Activated gamma-delta T cell treated with anti-CD3 and anti-CD28 coated beads, Interleukin-2, amount 50 U/mL, for 16 hours (primary cell): Measurements from ENCODE around the gene SHLD3.
"Not testable (repeated sequence)": the region's sequence is repeated elsewhere in the genome, so short reads cannot be mapped to it uniquely, and the experiment has no call there.

Experiments
- DNase-seq: peaks from one replicate; pipeline ENCODE4 v3.0.0-alpha.2; 2020; ENCODE audit warnings: low read depth

Gene SHLD3

GRCh38 chr5:65624571-65625555, at the start of gene SHLD3, which contains the start of gene TRAPPC13:
SHLD3 (plus strand) TSS chr5:65625027; CDS start chr5:65629588, 4,561 bp downstream.
TRAPPC13 (plus strand) TSS chr5:65625027; CDS start chr5:65625061, 34 bp downstream.
- peak; percentile 76 for DNase-seq

- DNase-seq: no peak
Measured at GRCh38 chr5:65577141-65577540, 47.7 kb upstream of the SHLD3 start.

GRCh38 chr5:65588694-65589093, 36.1 kb upstream of the SHLD3 start:
- DNase-seq: no peak

- DNase-seq: not testable (repeated sequence)
Measured at GRCh38 chr5:65601761-65602160, 23.1 kb upstream of the SHLD3 start.

- no peak for DNase-seq
Measured at GRCh38 chr5:65611524-65611923, 13.3 kb upstream of the SHLD3 start.

GRCh38 chr5:65612298-65612907, 12.4 kb upstream of the SHLD3 start:
- DNase-seq: no peak

- DNase-seq: no peak
Measured at GRCh38 chr5:65620021-65620420, 4.8 kb upstream of the SHLD3 start.

- DNase-seq: not testable (repeated sequence)
Measured at GRCh38 chr5:65621961-65622360, 2.9 kb upstream of the SHLD3 start.

- no peak for DNase-seq
Measured at GRCh38 chr5:65623482-65623881, 1.3 kb upstream of the SHLD3 start.

- peak; percentile 86 for DNase-seq
Measured at GRCh38 chr5:65624025-65624570, 729 bp upstream of the SHLD3 start, which contains the start of gene TRIM23. TRIM23 (minus strand) TSS chr5:65624333; CDS start chr5:65624274, 59 bp downstream.

GRCh38 chr5:65625743-65626142, 916 bp downstream of the SHLD3 start:
- no peak for DNase-seq

- DNase-seq: no peak
Measured at GRCh38 chr5:65630981-65631380, 6.2 kb downstream of the SHLD3 start.

GRCh38 chr5:65640240-65640639, 15.4 kb downstream of the SHLD3 start:
- no peak for DNase-seq

GRCh38 chr5:65646938-65647337, 22.1 kb downstream of the SHLD3 start:
- DNase-seq: no peak

- DNase-seq: no peak
Measured at GRCh38 chr5:65647941-65648340, 23.1 kb downstream of the SHLD3 start.

- DNase-seq: no peak
Measured at GRCh38 chr5:65651144-65651543, 26.3 kb downstream of the SHLD3 start.

- DNase-seq: no peak
Measured at GRCh38 chr5:65654713-65655112, 29.9 kb downstream of the SHLD3 start.

- no peak for DNase-seq
Measured at GRCh38 chr5:65663804-65664521, 39.1 kb downstream of the SHLD3 start.

- DNase-seq: no peak
Measured at GRCh38 chr5:65668696-65669095, 43.9 kb downstream of the SHLD3 start.

GRCh38 chr5:65672796-65673195, 48.0 kb downstream of the SHLD3 start:
- DNase-seq: no peak

GRCh38 chr5:65674749-65675148, 49.9 kb downstream of the SHLD3 start:
- no peak for DNase-seq

- not testable (repeated sequence) for DNase-seq
Measured at GRCh38 chr5:65676056-65676455, 51.2 kb downstream of the SHLD3 start.
